ENCODE measurements around the gene PIK3R5.

DNA sequence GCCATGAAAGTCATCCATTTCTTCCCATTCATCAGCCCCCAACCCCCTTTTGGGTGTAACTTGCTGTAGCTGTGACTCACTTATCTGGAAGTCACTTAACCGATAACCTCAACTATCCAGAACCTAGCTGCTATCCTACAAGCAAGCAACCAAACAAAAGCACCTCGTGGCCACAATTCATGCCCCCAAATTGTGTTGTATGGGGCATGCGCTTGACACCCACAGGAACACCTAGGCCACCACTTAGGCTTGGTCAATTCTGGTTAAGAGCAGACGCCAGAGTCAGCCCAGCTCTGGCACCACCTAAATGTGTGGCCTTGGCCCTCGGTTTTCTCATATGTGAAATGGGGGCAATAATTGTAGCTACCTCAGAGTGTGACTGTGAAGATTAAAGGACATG, 3.7 kb downstream of the PIK3R5 start:
- TF ChIP-seq, protein P1, sequence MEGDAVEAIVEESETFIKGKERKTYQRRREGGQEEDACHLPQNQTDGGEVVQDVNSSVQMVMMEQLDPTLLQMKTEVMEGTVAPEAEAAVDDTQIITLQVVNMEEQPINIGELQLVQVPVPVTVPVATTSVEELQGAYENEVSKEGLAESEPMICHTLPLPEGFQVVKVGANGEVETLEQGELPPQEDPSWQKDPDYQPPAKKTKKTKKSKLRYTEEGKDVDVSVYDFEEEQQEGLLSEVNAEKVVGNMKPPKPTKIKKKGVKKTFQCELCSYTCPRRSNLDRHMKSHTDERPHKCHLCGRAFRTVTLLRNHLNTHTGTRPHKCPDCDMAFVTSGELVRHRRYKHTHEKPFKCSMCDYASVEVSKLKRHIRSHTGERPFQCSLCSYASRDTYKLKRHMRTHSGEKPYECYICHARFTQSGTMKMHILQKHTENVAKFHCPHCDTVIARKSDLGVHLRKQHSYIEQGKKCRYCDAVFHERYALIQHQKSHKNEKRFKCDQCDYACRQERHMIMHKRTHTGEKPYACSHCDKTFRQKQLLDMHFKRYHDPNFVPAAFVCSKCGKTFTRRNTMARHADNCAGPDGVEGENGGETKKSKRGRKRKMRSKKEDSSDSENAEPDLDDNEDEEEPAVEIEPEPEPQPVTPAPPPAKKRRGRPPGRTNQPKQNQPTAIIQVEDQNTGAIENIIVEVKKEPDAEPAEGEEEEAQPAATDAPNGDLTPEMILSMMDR (IDR thresholded peaks at IDR 0.05), result no peak
- no peak for TF ChIP-seq POLR2A (IDR thresholded peaks at IDR 0.05)
